NCI-H748 (cell line): ENCODE measurements around the gene BPGM.

Experiments
- DNase-seq: peaks from one replicate; lab custom pipeline; 2025; ENCODE audit not compliant: unreplicated experiment; lab: John Stamatoyannopoulos, UW

The BPGM gene

DNA sequence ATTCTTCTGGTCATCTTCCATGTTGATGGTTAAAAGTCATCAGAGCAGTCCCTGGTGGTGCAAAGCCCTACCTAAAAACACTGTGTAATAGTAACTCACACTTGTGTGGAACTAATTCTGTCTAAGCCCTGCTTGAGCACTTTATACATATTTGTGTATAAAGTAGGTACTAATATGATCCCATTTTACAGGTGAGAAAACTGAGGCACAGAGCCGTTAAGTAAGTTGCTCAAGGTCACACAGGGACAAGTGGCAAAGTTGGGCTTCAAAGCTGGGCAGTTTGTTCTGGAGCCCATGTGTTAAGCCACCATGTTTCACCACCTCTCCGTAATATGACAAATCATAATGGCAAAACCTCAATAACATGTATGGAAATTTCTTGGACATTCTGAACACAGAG is 48.1 kb downstream of the BPGM start:
- DNase-seq, result no peak

DNA sequence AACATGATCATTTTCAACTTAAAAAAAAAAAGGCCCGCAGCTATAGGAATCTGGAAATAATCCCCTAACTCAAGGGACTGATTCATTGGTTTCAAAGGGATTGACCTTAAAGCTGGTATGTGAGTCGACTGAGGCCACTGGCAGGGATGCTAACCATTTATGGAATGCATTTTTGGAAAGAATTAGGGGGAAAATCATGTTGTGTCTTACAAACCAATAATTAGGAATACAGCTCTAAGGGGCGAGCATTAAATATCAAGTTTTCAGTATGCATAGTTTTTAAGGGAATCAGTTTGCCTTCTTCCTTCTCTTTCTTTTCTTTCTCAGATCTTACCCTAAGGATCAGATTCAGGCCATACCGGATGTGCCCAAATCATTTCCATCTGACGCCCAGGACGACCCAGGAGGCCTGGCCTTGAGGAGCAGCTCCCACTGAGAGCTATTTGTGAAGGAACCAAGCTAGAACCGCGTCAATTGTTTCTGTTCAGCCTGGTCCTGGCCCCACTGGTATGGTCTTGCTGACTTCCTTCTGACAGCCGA is 48.7 kb downstream of the BPGM start:
- no peak for DNase-seq

- no peak for DNase-seq
These were observed 49.6 kb downstream of the BPGM start for GRCh38 chr7:134696261-134696660.

GRCh38 chr7:134697205-134697886 is 50.7 kb downstream of the BPGM start:
- DNase-seq, result no peak

DNA sequence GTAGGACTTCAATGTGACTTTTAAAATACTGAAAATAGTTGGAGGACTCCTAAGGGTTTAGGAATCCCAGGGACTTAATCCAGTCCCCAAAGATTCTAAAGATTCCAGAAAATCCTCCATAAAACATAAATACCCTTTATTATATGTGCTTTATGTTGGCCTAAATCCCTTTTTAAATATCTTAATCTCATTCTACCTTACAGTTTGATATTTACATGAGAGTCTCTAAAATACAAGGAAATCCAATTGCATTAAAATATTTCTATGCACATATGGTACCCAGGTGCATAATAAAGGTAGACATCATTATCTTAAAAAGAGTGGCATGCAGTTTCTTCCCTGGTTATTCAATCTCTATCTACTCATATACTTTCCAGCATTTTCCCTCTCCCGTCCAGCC is 51.8 kb downstream of the BPGM start:
- no peak for DNase-seq

DNA sequence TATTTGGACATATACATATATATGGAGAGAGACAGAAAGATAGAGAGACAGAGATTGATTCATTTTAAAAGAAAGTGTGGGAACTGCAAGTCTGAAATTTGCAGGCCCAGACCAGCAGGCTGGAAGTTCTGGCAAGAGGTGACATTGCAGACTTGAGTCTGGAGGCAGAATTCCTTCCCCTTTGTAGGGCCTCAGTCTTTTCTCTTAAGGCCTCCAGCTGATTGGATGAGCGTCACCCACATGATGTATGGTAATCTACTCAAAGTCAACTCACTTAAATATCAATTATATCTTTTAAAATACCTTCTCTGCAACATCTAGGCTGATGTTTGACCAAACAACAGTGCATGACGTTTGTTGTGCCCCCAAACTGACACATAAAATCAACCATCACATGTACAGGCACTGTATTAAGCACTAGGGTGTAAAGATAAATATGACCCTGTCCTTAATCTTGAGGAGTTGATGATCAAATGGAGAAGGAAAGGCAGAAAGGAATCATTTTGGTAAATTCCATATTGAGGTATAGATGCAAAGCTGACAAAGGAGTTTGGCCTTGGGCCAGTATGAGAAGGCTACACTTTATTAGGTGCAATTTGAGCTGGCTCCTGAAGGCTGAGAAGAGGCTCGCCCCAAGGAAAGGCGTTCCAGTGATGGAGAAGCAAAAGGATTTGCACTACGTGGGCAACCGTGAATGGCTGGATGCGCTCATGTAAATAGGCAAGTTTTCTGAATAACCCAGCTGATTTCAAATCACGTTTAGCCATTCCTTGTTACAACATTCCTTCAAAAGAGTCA is 52.6 kb downstream of the BPGM start:
- DNase-seq, result no peak

DNA sequence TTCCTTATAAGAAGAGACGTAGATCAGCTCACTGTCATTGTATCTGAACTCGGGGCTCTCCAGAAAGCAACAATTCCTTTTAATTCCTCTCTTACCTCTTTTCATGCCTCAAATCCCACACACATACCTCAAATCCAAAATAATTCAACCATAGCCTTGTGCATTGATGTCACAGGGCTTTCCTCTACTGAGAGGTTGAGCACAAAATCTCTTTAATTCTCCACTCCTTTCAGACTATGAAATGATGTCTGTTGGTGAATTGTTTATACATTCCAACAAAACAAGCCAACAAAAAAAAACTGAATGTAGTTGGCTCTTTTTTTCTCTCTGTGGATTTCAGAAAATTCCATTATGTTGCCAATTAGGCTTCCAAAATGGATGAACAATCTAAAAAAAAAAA is 53.2 kb downstream of the BPGM start:
- DNase-seq, result no peak

DNA sequence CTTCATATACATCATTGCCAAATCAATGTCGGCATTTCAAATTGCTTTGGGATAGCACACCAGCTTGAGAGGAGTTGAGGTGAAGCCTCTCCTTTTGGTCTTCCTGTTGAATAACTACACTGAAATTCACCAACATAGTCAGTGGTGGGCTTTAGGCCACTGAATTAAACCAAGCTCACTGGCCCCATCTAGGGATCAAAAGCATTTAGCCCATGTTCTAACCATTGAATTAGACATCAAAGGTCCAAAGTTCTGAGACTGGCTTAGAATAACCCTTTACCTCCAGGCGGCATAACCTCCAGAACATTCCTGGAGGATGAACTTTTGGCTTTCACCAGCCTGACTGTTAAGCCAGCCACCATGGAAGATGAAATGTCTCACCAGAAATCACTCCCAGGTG is 54.6 kb downstream of the BPGM start:
- DNase-seq, result peak; percentile 25

GRCh38 chr7:134702366-134703240 is 56.0 kb downstream of the BPGM start:
- no peak for DNase-seq

DNA sequence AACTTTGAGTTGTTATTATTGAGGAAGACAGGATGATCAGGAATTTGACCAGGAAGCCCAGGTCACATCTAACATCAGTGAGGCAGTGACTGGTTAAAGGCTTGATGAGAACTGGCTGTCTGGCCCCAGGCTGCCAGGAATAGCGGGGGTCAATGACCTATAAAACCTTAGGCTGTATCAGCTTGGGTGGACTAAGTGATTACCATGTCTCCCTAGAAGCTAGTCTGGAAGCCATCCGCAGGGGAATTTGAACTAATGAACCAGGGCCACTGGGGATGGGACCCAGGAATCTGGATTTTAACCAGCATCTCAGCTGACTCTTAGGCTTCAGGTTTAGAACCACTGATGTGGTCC is 56.6 kb downstream of the BPGM start:
- no peak for DNase-seq

DNA sequence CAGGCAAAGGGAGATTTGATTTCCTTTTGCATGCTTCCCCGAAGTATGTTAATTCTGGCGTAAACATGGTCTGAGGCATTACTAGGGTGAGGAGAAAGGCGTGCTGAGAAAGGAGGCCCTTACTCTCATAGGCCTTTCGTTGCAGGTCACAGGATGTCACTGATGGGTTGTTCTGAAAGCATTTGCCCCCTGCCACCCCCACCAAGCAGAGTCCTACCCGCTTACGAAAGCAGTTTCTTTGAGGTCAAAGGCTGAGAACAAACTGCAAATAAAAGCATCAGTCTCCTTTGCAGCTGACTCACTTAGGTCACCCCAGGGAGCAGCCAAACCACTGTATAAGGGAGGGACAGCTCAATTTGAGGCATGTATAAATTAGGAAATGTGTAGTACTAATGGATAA is 57.1 kb downstream of the BPGM start:
- DNase-seq, result no peak

GRCh38 chr7:134704827-134705226 is 58.2 kb downstream of the BPGM start:
- DNase-seq, result no peak

- no peak for DNase-seq
These were observed 59.1 kb downstream of the BPGM start for GRCh38 chr7:134705716-134706115.

GRCh38 chr7:134706468-134706867 is 59.8 kb downstream of the BPGM start:
- no peak for DNase-seq

DNA sequence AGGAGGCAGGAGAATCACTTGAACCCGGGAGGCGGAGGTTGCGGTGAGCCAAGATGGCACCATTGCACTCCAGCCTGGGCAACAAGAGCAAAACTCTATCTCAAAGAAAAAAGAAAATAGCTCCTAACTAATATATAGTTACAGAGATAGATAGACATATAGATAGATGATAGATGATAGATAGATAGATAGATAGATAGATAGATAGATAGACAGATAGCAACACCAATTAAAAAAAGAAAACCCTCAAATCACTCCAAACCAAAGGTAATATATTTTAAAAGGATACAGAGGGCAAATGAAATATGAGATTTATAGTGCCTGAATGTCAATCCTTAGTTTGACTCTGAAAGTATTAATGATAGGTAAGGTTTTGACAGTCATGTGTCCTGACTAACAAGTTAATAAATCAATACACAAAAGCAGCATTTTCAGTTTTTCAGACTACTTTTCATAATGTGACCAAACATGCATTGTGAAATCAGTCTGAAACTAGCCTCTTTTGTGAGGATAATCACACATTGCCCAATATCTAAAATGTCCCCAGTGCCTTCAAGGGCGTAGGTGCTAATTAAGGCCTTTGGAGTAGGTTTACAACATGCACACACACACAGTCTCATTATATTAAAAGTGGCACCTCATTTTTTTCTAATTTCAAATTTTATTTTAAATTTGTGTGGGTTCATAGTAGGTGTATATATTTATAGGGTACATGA is 61.2 kb downstream of the BPGM start:
- DNase-seq, result no peak

- DNase-seq, result no peak
These were observed 62.0 kb downstream of the BPGM start for GRCh38 chr7:134708692-134709091.

- no peak for DNase-seq
These were observed 62.5 kb downstream of the BPGM start for GRCh38 chr7:134709197-134709596.

DNA sequence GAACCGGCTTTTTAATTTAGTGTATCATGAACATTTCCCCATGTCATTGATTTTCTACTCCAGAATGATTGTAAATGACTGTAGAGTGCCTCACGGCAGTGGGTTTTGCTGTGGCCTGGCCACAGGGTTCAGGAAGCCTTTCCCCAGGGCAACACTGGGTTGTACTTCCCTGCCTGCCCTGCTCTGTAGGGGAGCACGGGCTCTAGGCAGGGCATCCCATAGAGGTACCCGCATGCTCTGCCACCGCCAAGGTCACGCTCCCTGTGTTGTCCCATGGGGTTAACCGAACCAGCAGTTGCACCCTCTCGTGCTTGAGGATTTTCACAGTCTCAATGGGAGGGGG is 63.8 kb downstream of the BPGM start:
- DNase-seq, result no peak

GRCh38 chr7:134710854-134711624 is 64.4 kb downstream of the BPGM start:
- DNase-seq, result no peak

DNA sequence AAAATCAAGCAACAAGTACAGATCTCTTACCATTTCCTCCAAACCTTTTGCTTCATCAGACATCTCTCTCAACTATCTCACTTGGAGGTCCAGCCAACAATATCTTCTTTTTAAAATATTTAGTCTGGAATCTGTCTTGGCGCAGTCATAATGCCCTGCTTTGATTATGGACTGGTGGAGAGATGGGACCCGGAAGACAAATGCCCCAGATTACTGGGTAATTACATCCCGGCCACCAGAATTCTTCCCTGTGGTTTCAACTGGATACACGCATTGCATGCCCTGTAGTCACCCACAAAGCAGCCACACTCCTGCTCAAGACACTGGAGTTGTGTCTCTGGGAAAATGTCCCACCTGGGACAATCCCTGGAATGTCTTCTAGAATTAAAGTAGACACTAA is 65.5 kb downstream of the BPGM start:
- DNase-seq, result no peak
